ENCODE measurements around the gene DOP1B. TPM values are rescaled to one million over a fixed set of nuclear protein-coding genes. Genes with fewer than 3 reads are reported as not detected.
"Not testable (repeated sequence)": the region's sequence is repeated elsewhere in the genome, so short reads cannot be mapped to it uniquely, and the experiment has no call there.

DOP1B gene
- total RNA-seq, 1 experiment from 2014 or later, result 15.1 TPM

- BruUV-seq (replicated peaks), result no TSS peak
- DNase-seq, result no peak
- ChIA-PET CTCF (no interaction called here), POLR2A (ENCODE audit: unreplicated experiment) (no interaction called here)
- H3F3A ChIP-seq (ENCODE audit: insufficient read depth, low read depth), result peaks cover 26% of the 10 kb centered on the region
- H3K9me2 ChIP-seq (ENCODE audit: insufficient read depth), result no peaks in the 10 kb centered on the region
- no peaks in the 10 kb centered on the region for H3K36me3 ChIP-seq (ENCODE audit: low read depth)
- H2AFZ ChIP-seq, result no peak overlapping the region
- H4K20me1 ChIP-seq (ENCODE audit: insufficient read depth), result no peaks in the 10 kb centered on the region
- no peak for TF ChIP-seq EZH2 (IDR thresholded peaks at IDR 0.05; ENCODE audit: low read depth)
- TF ChIP-seq CTCF (conservative IDR thresholded peaks at IDR 0.05), result no peak
- no peak overlapping the region for H3K4me2 ChIP-seq
- peaks cover 33% of the 10 kb centered on the region for H3K4me1 ChIP-seq (replicated peaks; ENCODE audit: insufficient read depth)
- no peaks in the 10 kb centered on the region for H3K9me3 ChIP-seq (ENCODE audit: insufficient read depth, low read depth)
- H3K27ac ChIP-seq, result no peak overlapping the region
- H3K4me3 ChIP-seq, result no peak overlapping the region
- intact Hi-C loops (cut with micrococcal nuclease; ENCODE audit: unreplicated experiment), result no loop called here
- H3K27me3 ChIP-seq (ENCODE audit: insufficient read depth, low read depth), result no peaks in the 10 kb centered on the region
- no peaks in the 10 kb centered on the region for H3K79me2 ChIP-seq (ENCODE audit: low read depth)
Measured at GRCh38 chr21:36199021-36199420, 42.4 kb downstream of the DOP1B start.

GRCh38 chr21:36199575-36199974 is 43.0 kb downstream of the DOP1B start:
- H3K36me3 ChIP-seq (ENCODE audit: low read depth); H2AFZ ChIP-seq; H3K4me2 ChIP-seq; H3K4me3 ChIP-seq; H4K20me1 ChIP-seq (ENCODE audit: insufficient read depth); BruUV-seq (replicated peaks); DNase-seq; H3K27me3 ChIP-seq (ENCODE audit: insufficient read depth, low read depth); H3K9me3 ChIP-seq (ENCODE audit: insufficient read depth, low read depth); intact Hi-C loops (cut with micrococcal nuclease; ENCODE audit: unreplicated experiment); H3K27ac ChIP-seq; CTCF ChIA-PET; H3K79me2 ChIP-seq (ENCODE audit: low read depth); POLR2A ChIA-PET (ENCODE audit: unreplicated experiment); H3K9me2 ChIP-seq (ENCODE audit: insufficient read depth): not testable (repeated sequence)
- H3F3A ChIP-seq (ENCODE audit: insufficient read depth, low read depth), result peaks cover 26% of the 10 kb centered on the region
- H3K4me1 ChIP-seq (replicated peaks; ENCODE audit: insufficient read depth), result peaks cover 31% of the 10 kb centered on the region

GRCh38 chr21:36200081-36200561 is 43.5 kb downstream of the DOP1B start:
- peaks cover 26% of the 10 kb centered on the region for H3F3A ChIP-seq (ENCODE audit: insufficient read depth, low read depth)
- H3K4me2 ChIP-seq, result no peak overlapping the region
- peaks cover 31% of the 10 kb centered on the region for H3K4me1 ChIP-seq (replicated peaks; ENCODE audit: insufficient read depth)
- no peaks in the 10 kb centered on the region for H3K9me2 ChIP-seq (ENCODE audit: insufficient read depth)
- H3K79me2 ChIP-seq (ENCODE audit: low read depth), result no peaks in the 10 kb centered on the region
- no TSS peak for BruUV-seq (replicated peaks)
- DNase-seq, result no peak
- H3K9me3 ChIP-seq (ENCODE audit: insufficient read depth, low read depth), result no peaks in the 10 kb centered on the region
- POLR2A ChIA-PET (ENCODE audit: unreplicated experiment), result no interaction called here
- CTCF ChIA-PET, result no interaction called here
- H2AFZ ChIP-seq, result no peak overlapping the region
- no peak for TF ChIP-seq EZH2 (IDR thresholded peaks at IDR 0.05; ENCODE audit: low read depth)
- no peak for TF ChIP-seq CTCF (conservative IDR thresholded peaks at IDR 0.05)
- H3K36me3 ChIP-seq (ENCODE audit: low read depth), result no peaks in the 10 kb centered on the region
- no peaks in the 10 kb centered on the region for H4K20me1 ChIP-seq (ENCODE audit: insufficient read depth)
- intact Hi-C loops (cut with micrococcal nuclease; ENCODE audit: unreplicated experiment), result no loop called here
- no peak overlapping the region for H3K27ac ChIP-seq
- H3K4me3 ChIP-seq, result no peak overlapping the region
- no peaks in the 10 kb centered on the region for H3K27me3 ChIP-seq (ENCODE audit: insufficient read depth, low read depth)

Data from PC-9 (cell line).